Right kidney (tissue), 1 donor: Measurements from ENCODE around the gene LIG3.
"Not testable (repeated sequence)": the region's sequence is repeated elsewhere in the genome, so short reads cannot be mapped to it uniquely, and the experiment has no call there.

Source experiments
- DNase-seq: peaks from one replicate; pipeline ENCODE4 v3.0.0-alpha.2; 2016

The LIG3 gene

GRCh38 chr17:34998205-34998604 lies 17.9 kb downstream of the LIG3 start:
- no peak for DNase-seq

GRCh38 chr17:34999456-34999855 lies 19.1 kb downstream of the LIG3 start:
- DNase-seq: no peak

DNA sequence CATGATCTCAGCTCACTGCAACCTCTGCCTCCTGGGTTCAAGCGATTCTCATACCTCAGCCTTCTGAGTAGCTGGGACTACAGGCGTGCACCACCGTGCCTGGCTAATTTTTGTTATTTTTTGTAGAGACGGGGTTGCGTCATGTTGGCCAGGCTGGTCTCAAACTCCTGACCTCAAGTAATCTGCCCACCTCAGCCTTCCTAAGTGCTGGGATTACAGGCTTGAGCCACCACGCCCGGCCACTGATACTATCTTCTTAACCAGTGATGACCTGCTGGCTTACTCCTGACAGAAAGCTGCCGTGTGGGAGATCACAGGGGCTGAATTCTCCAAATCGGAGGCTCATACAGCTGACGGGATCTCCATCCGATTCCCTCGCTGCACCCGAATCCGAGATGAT lies 20.7 kb downstream of the LIG3 start:
- not testable (repeated sequence) for DNase-seq

- DNase-seq: no peak
Observed at GRCh38 chr17:35001549-35001948, 21.2 kb downstream of the LIG3 start.

DNA sequence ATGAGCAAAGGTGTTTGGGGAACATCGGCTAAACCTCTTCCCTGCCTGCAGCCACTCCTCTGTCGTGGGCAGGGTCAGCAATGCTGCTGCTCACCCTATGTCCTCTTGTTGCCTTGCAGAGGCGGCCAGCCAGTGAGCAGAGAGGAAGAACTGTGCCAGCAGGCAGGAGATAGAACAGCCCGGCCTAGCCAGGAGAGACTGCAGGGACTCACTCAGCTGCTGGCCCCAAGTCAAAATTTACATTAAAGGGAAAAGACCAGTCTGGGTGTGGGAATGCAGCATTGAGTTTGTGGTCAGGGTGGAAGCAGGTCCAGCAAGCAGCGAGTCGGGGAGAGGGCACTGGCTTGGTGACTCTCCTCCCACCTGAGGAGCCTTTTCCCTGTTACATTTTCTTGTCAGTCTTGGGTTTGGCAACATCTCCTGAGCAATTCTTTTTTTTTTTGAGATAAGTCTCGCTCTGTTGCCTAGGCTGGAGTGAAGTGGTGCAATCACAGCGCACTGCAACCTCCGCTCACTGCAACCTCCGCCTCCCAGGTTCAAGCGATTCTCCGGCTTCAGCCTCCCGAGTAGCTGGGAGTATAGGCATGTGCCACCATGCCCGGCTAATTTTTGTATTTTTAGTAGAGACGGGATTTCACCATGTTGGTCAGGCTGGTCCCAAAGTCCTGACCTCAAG lies 22.7 kb downstream of the LIG3 start:
- no peak for DNase-seq

DNA sequence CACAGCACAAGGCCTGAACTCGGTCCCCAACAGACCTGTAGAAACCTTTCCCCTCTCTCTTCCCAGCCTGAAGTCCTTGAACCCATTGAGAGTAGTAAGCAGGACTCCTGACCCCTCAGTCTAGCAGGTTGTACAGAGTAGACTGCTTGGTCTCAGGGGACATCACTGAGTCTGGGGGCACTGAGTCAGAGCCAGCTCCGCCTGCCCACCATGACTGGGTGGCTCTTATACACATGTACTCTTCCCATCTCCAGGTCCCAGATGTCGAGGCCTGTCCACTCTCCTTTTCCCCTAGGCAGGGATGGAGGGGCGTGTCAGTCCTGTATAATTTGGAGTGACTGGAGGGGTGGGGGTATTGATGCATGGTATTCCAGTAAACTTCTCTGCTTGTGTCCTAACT lies 23.5 kb downstream of the LIG3 start:
- no peak for DNase-seq

DNA sequence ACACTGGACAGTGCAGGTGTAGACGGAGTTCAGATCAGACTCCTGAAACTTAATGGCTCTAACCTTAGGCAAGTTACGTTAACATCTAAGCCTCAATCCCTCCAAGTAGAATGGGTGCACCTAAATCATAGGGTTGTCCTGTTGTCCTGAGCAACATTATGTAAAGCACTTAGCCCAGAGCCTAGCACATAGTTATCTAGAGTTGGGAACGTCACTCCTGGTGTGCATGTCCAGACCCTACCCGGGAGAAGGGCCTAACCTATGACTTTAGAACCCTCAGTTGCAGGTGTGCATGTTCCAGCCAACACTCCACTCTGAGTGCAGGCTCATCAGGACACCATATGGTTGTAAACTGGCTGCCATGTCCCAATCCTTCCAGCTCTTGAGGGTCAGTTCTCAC lies 26.0 kb downstream of the LIG3 start:
- no peak for DNase-seq

GRCh38 chr17:35006961-35007360 lies 26.6 kb downstream of the LIG3 start:
- DNase-seq: no peak

GRCh38 chr17:35010093-35010492 lies 29.8 kb downstream of the LIG3 start:
- DNase-seq: no peak

DNA sequence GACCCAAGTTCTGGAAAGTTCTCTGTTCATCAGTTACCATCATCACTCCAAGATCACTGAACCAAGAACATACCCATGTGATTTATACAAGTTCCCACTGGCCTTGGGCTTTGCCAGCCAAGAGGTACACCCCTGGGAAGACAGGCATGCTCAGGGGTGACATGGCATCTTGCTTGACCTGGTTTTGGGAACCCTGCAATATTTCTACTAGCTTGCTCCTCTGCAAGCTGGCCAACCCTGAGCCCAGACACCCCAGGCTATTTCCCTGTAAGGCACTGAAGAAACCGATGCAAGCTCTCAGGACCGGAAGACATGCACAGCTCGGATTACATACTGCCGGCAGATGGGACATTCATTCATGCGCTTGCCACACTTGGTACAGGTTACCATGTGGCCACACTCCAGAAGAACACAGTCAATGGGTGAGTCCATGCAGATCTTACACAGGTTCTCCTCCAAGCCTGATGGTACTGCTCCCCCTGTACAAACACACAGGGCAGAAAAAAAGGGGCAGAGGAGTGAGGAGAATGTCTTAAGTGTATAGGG lies 31.4 kb downstream of the LIG3 start:
- DNase-seq: no peak

GRCh38 chr17:35016369-35016768 lies 36.1 kb downstream of the LIG3 start:
- DNase-seq: no peak

- DNase-seq: no peak
Observed at GRCh38 chr17:35017021-35017420, 36.7 kb downstream of the LIG3 start.

DNA sequence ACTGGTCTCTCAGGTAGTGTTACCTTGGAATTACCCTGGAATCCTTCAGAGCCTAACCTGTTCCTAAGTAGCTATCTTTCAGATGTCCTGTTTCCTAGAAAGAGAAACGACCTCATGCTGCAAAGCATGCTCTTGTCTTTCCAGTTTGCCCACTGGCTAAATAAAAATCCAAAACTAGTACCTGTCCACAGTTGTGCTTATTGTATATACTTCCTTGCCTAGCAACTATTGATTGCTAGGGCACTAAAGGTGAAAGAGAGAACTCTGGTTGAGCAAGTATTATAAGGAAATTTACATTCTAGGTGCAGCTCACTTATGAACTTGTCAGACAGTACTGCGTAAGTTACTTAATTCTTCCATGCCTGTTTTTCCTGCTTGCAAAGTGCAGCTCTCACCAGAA lies 38.5 kb downstream of the LIG3 start:
- DNase-seq: no peak

DNA sequence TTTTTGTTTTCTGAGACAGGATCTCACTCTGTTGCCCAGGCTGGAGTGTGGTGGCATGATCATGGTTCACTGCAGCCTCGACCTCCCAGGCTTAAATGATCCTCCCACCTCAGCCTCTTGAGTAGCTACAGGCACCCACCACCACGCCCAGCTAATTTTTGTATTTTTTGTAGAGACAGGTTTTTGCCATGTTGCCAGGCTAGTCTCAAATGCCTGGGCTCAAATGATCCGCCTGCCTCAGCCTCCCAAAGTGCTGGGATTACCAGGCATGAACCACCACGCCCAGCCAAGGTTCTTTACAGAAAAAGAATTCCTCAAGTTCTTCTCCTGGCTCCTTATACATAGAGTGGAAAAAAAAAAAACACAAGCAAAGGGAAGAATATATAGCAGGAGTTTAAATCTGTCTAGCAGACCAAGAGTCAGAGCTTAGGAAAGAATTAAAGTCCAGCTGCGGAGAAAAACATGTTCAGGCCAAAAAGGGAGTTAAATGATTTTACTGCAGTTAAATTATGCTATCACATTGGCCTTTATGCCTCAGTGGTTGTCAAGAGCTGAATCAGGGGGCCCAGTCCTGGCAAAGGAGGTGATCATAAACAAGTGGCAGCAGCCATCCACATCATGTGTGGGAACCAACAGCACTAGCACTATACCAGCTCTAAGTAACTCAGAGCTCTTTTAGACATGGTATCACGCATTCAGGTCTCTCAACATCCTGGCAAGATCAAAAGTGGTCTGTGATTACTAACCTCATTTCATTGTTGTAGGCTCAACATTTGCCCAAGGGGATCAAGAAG lies 39.3 kb downstream of the LIG3 start:
- no peak for DNase-seq

DNA sequence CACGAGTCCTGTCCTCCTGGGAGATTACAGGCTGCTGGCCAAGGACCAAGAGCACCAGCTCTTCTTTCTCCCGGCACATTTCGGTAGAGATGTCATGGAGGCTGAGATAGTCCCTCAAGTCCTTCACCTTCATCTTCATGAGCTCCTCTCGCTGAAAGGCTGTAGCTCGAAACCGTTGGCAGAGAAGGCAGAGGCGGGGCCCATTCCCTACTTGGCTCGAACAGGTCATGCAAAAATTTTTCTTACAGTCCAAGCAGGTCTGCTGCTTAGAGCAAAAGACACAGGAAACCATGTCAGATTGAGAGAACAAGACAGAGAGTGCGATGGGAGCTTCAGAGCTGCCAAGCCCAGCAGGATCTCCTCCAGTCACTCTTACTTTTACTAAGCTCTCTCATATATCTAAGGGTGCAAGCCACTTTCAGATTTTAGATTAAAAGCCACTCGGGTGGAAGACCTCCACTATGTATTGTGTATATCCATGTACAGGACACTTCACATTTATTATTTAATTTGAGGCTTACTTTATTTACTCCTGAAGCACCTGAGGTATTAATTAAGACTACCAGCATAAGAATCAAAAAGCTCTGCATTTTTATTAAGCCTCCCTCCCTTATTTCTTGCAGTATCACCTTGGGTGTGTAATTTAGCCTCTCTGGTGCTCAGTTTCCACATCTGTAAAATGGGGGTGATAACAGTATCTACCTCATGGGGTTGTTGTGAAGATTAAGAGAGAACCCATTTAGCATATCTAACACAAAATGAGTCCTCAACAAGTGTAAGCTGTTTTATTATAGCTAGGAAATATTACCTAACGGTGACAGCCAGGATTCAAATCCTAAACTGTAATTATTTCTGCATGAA lies 41.4 kb downstream of the LIG3 start:
- no peak for DNase-seq

DNA sequence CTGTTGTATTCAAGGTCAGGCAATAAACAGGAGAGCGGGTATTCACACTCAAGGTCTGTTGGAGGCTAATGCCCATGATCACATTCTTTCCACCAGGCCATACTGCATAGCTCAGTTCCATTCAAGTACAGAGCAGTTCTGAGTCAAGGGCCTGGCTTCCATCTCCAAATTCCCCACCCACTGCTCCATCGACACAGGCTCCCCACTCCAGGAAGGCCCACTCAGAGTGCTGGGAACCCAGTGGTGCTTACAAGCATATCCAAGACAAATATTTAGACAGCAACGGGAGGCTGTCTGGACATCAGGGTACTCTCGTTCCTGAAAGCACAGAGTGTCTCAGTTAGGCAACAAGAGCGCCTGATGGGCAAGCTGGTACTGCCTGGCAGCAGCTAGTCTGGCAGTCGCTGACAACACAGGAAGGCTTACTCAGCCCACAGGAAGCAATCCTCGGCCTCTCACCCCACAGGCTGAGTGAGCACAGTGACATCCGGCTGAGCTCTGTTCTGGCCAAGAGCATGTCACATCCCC lies 42.3 kb downstream of the LIG3 start:
- DNase-seq: peak; percentile 10

GRCh38 chr17:35023538-35023937 lies 43.2 kb downstream of the LIG3 start:
- no peak for DNase-seq

DNA sequence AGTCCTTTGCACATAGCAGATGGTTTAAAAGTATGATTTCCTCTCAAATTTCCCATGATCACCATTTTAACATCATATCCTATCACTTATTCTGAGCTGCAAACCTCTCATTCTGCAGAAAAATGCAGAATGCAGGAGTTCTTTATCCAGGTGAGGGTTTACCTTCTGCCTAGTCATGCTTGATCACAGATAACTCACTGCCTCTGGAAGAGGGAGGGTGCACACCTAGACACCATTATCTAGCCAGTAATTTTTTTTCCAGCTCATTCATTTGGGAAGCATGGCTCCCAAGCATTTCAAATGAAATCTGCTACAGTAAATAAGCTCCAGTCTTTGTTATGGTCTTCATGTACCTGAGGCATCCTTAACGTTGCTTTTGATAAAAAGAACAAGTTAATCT lies 45.2 kb downstream of the LIG3 start:
- no peak for DNase-seq

- DNase-seq: not testable (repeated sequence)
Observed at GRCh38 chr17:35028097-35028496, 47.8 kb downstream of the LIG3 start.

GRCh38 chr17:35028531-35029262 lies 48.4 kb downstream of the LIG3 start:
- DNase-seq: no peak

DNA sequence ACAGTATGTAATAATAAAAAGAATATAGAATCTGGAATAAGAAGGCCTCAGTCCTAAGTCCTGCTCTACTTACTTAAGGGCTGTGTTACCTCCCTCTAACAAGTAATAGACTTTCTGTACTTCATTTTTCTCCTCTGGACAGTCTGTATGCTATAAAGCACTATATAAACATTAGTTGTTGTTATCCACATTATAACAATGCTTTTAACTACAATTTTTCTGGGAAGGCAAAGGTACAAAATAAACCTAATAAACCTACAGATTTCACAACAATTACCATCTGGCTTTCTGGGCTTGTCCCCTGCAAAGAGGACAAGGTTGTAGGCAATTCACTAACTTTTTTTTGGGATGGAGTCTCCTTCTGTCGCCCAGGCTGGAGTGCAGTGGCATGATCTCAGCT lies 50.5 kb downstream of the LIG3 start:
- DNase-seq: no peak

GRCh38 chr17:35038453-35038852 lies 58.1 kb downstream of the LIG3 start:
- no peak for DNase-seq
